ENCODE results near the gene TBC1D17. TPM values are rescaled to one million over a fixed set of nuclear protein-coding genes. Genes with fewer than 3 reads are reported as not detected.

The TBC1D17 gene
- total and polyA plus RNA-seq, 10 of the 15 experiments (the other 5 are each of a cell fraction or from before 2014, with no cell fraction given), result 0.42 to 20.4 (median 11.2) TPM

- TF ChIP-seq, protein P1, sequence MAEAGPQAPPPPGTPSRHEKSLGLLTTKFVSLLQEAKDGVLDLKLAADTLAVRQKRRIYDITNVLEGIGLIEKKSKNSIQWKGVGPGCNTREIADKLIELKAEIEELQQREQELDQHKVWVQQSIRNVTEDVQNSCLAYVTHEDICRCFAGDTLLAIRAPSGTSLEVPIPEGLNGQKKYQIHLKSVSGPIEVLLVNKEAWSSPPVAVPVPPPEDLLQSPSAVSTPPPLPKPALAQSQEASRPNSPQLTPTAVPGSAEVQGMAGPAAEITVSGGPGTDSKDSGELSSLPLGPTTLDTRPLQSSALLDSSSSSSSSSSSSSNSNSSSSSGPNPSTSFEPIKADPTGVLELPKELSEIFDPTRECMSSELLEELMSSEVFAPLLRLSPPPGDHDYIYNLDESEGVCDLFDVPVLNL (IDR thresholded peaks at IDR 0.05; ENCODE audit: low read depth, low read length), result no peak
- no peak for TF ChIP-seq CBFB (IDR thresholded peaks at IDR 0.05; ENCODE audit: low read depth)
- no peak for TF ChIP-seq POLR2AphosphoS5 (IDR thresholded peaks at IDR 0.05; ENCODE audit: low read length)
- TF ChIP-seq BCL11A (IDR thresholded peaks at IDR 0.05; ENCODE audit: low read depth, low read length), result no peak
- no peak for TF ChIP-seq ESRRA (IDR thresholded peaks at IDR 0.05; ENCODE audit: low read length)
- no peak for TF ChIP-seq GABPA (IDR thresholded peaks at IDR 0.05; ENCODE audit: low read depth)
Measured at GRCh38 chr19:49872245-49873128, 5.0 kb upstream of the TBC1D17 start (continued).

DNA sequence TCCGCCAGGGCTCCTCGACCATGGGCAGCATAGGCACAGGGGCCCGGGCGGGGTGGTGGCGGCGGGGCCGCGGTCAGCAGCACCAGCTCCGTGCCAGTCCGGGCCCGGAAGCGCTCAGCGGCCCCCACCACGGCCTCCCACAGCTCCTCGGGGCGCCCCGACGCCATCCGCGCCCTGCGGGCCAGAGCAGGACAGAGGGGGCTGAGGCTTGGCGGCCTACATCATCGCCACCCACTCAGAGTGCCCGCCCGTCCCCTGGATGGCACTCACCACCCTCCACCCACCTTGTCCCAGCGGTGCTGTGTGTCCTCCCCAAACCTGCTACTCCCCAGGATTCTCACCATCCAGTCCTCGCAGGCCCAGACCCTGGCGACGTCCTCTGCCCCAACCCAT lies 4.4 kb upstream of the TBC1D17 start:
- ChIA-PET SMC1A (ENCODE audit: uncharacterized antibody, unreplicated experiment) (no interaction called here), RAD21 (ENCODE audit: unreplicated experiment) (no interaction called here), CTCF (no interaction called here), POLR2A (no interaction called here)
- ATAC-seq, result no peak
- Histone ChIP-seq H3K4me1 (ENCODE audit: control insufficient read depth, insufficient read depth, low read length) (peaks cover 29% of the 10 kb centered on the region), H3K4me2 (ENCODE audit: control insufficient read depth, insufficient read depth) (no peak overlapping the region), H2AFZ (ENCODE audit: control insufficient read depth, low read depth, low read length) (no peak overlapping the region), H3K9me3 (replicated peaks; ENCODE audit: control insufficient read depth, insufficient read depth, low read length) (no peaks in the 10 kb centered on the region), H3K79me2 (ENCODE audit: control insufficient read depth, insufficient read depth, low read length) (peaks cover 23% of the 10 kb centered on the region), H4K20me1 (ENCODE audit: control insufficient read depth, insufficient read depth) (no peaks in the 10 kb centered on the region), H3K4me3 (no peak overlapping the region), H3K27me3 (replicated peaks in 1 of 2; ENCODE audit: control insufficient read depth in 2 of 2, insufficient read depth in 2 of 2, low read length in 1 of 2) (no peaks in the 10 kb centered on the region), H3K27ac (ENCODE audit: control insufficient read depth, insufficient read depth) (no peak overlapping the region), H3K9ac (ENCODE audit: control insufficient read depth, insufficient read depth, low read length) (no peak overlapping the region), H3K36me3 (ENCODE audit: control insufficient read depth in 2 of 2, insufficient read depth in 2 of 2, low read length in 1 of 2) (no peaks in the 10 kb centered on the region; a peak in 1 of 4 replicates)
- in situ Hi-C loops (cut with MboI), result no loop called here
- intact Hi-C loops (cut with micrococcal nuclease; ENCODE audit: unreplicated experiment), result loop anchor here (5.0 kb wide), 1 partner anchor 386 kb away; the partner anchor contains the start of gene RPL13A
- no peak for FAIRE-seq
- no TSS peak for BruUV-seq (replicated peaks)
- WGBS (ENCODE audit: insufficient coverage, insufficient replicate concordance, low lambda C conversion rate, missing lambda C conversion rate), result 92% methylated on average over 22 of the region's 29 CpGs
- DNase-seq (ENCODE audit: low read depth, low spot score), result no peak
- TF ChIP-seq ATF3 (IDR thresholded peaks at IDR 0.05; ENCODE audit: borderline replicate concordance, extremely low read depth, low read depth, low read length) (no peak), CBX3 (IDR thresholded peaks at IDR 0.05; ENCODE audit: borderline replicate concordance, low read depth) (no peak), PML (IDR thresholded peaks at IDR 0.05; ENCODE audit: low read length) (no peak), NFYB (IDR thresholded peaks at IDR 0.05; ENCODE audit: insufficient read depth, low read depth, low read length) (no peak)
- TF ChIP-seq, protein P2, sequence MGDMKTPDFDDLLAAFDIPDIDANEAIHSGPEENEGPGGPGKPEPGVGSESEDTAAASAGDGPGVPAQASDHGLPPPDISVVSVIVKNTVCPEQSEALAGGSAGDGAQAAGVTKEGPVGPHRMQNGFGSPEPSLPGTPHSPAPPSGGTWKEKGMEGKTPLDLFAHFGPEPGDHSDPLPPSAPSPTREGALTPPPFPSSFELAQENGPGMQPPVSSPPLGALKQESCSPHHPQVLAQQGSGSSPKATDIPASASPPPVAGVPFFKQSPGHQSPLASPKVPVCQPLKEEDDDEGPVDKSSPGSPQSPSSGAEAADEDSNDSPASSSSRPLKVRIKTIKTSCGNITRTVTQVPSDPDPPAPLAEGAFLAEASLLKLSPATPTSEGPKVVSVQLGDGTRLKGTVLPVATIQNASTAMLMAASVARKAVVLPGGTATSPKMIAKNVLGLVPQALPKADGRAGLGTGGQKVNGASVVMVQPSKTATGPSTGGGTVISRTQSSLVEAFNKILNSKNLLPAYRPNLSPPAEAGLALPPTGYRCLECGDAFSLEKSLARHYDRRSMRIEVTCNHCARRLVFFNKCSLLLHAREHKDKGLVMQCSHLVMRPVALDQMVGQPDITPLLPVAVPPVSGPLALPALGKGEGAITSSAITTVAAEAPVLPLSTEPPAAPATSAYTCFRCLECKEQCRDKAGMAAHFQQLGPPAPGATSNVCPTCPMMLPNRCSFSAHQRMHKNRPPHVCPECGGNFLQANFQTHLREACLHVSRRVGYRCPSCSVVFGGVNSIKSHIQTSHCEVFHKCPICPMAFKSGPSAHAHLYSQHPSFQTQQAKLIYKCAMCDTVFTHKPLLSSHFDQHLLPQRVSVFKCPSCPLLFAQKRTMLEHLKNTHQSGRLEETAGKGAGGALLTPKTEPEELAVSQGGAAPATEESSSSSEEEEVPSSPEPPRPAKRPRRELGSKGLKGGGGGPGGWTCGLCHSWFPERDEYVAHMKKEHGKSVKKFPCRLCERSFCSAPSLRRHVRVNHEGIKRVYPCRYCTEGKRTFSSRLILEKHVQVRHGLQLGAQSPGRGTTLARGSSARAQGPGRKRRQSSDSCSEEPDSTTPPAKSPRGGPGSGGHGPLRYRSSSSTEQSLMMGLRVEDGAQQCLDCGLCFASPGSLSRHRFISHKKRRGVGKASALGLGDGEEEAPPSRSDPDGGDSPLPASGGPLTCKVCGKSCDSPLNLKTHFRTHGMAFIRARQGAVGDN (IDR thresholded peaks at IDR 0.05), result no peak
- TF ChIP-seq, protein P3, sequence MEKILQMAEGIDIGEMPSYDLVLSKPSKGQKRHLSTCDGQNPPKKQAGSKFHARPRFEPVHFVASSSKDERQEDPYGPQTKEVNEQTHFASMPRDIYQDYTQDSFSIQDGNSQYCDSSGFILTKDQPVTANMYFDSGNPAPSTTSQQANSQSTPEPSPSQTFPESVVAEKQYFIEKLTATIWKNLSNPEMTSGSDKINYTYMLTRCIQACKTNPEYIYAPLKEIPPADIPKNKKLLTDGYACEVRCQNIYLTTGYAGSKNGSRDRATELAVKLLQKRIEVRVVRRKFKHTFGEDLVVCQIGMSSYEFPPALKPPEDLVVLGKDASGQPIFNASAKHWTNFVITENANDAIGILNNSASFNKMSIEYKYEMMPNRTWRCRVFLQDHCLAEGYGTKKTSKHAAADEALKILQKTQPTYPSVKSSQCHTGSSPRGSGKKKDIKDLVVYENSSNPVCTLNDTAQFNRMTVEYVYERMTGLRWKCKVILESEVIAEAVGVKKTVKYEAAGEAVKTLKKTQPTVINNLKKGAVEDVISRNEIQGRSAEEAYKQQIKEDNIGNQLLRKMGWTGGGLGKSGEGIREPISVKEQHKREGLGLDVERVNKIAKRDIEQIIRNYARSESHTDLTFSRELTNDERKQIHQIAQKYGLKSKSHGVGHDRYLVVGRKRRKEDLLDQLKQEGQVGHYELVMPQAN (conservative IDR thresholded peaks at IDR 0.05), result no peak
